ENCODE measurements around the gene ADK. TPM values are rescaled to one million over a fixed set of nuclear protein-coding genes. Genes with fewer than 3 reads are reported as not detected.

Gene ADK
- total and polyA plus RNA-seq, 8 donors: 44.8 to 68.6 (median 57.5) TPM

DNA sequence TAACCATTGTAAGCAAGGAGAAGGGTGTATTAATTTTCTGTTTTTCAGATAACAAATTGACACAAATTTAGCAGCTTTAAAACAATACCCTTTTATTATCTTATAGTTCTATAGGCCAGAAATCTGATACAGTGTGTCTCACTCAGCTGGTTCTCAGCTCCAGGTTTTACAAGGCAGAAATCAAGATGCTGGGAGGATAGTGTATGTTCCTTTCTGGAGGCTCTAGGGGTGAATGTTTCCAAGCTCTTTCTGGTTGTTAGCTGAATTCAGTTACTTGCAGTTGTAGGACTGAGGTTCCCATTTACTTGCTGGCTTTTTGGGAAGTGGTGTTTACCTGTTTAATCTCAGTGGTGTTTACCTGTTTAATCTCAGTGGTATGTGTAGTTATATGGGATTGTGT is 125.4 kb downstream of the ADK start:
- no peaks in the 10 kb centered on the region for H3K36me3 ChIP-seq
- no peaks in the 10 kb centered on the region for H3K9me3 ChIP-seq
- H3K27me3 ChIP-seq: no peaks in the 10 kb centered on the region
- ATAC-seq (no peak), DNase-seq (no peak)
- TF ChIP-seq, protein P1, sequence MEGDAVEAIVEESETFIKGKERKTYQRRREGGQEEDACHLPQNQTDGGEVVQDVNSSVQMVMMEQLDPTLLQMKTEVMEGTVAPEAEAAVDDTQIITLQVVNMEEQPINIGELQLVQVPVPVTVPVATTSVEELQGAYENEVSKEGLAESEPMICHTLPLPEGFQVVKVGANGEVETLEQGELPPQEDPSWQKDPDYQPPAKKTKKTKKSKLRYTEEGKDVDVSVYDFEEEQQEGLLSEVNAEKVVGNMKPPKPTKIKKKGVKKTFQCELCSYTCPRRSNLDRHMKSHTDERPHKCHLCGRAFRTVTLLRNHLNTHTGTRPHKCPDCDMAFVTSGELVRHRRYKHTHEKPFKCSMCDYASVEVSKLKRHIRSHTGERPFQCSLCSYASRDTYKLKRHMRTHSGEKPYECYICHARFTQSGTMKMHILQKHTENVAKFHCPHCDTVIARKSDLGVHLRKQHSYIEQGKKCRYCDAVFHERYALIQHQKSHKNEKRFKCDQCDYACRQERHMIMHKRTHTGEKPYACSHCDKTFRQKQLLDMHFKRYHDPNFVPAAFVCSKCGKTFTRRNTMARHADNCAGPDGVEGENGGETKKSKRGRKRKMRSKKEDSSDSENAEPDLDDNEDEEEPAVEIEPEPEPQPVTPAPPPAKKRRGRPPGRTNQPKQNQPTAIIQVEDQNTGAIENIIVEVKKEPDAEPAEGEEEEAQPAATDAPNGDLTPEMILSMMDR (IDR thresholded peaks at IDR 0.05): no peak
- H3K4me1 ChIP-seq: no peaks in the 10 kb centered on the region
- intact Hi-C loops (cut with DNase I): no loop called here
- H3K27ac ChIP-seq: no peak overlapping the region
- H3K4me3 ChIP-seq: no peak overlapping the region

DNA sequence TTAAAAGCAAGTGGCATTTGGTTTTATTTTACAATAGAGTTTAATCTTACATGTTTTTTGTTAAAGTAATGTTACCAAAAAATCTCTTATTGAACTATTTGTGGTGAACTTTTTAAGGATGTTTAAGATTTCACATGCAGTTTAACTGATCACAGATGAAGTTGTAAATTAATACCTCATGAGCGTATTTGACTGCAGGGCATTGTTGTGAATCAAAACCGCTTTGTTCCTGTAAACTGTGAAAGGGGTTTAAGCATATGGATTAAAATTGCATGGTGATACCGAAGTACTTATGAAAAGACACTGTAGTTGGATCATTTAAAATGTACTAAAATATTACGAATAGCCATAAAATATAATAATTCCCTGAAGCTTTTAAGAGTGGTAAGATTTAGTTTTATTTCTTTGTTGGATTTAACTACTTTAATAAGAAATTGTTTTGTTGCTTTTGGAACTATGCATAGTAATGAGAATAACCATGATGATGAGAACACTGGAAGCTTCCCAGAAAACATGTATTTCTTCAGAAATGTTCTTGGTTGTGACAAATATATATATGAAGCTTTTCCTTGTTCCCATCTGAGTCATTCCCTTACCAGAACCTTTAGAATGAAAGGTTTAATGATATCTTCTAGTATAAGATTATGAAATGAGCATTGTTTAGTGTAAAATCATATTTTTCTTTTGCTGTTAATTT is 131.3 kb downstream of the ADK start:
- ATAC-seq (no peak), DNase-seq (no peak)
- peaks cover 0 to 12% of the 10 kb centered on the region in 2 donors for H3K9me3 ChIP-seq
- H3K36me3 ChIP-seq: no peaks in the 10 kb centered on the region
- no peak overlapping the region for H3K4me3 ChIP-seq
- no peak overlapping the region for H3K27ac ChIP-seq
- H3K4me1 ChIP-seq: no peaks in the 10 kb centered on the region
- intact Hi-C loops (cut with DNase I): no loop called here
- TF ChIP-seq, protein P1 (IDR thresholded peaks at IDR 0.05): no peak
- H3K27me3 ChIP-seq: no peaks in the 10 kb centered on the region

GRCh38 chr10:74282848-74283210 is 131.8 kb downstream of the ADK start:
- H3K27me3 ChIP-seq: no peaks in the 10 kb centered on the region
- no peaks in the 10 kb centered on the region for H3K4me1 ChIP-seq
- ATAC-seq (peak; percentile 27), DNase-seq (no peak)
- H3K9me3 ChIP-seq: peaks cover 0 to 12% of the 10 kb centered on the region in 2 donors
- intact Hi-C loops (cut with DNase I): no loop called here
- H3K36me3 ChIP-seq: no peaks in the 10 kb centered on the region
- H3K27ac ChIP-seq: no peak overlapping the region
- TF ChIP-seq, protein P1 (IDR thresholded peaks at IDR 0.05): no peak
- H3K4me3 ChIP-seq: no peak overlapping the region

GRCh38 chr10:74289188-74289587 is 138.2 kb downstream of the ADK start:
- TF ChIP-seq, protein P1 (IDR thresholded peaks at IDR 0.05): no peak
- Histone ChIP-seq H3K9me3 (peaks cover 0 to 11% of the 10 kb centered on the region in 2 donors), H3K27me3 (no peaks in the 10 kb centered on the region), H3K4me3 (no peak overlapping the region), H3K36me3 (no peaks in the 10 kb centered on the region), H3K4me1 (peaks cover 0 to 5% of the 10 kb centered on the region in 2 donors), H3K27ac (peak overlapping the region in 1 of 2 donors; percentile 77)
- ATAC-seq (peak; percentile 68), DNase-seq (peak in 2 of 4 donors; percentile 8)
- intact Hi-C loops (cut with DNase I): no loop called here

DNA sequence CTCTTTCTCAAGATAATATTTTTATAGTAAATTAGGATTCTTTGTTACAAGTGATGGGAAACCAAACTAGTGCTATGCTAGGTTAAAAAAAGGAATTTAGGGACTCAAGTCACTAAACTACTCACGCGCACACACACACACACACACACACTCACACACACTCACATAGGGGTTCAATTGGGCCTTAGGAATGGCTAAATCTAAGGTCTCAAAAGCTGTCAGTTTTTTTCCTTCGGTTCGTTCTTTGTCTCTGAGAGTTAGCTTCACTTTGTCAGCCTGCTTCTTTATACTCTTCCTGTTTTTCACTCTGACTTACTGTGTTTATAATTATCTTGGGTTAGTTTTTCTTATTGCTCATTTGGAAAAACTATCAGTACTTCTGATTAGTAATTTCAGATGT is 138.9 kb downstream of the ADK start:
- H3K9me3 ChIP-seq: peaks cover 0 to 3% of the 10 kb centered on the region in 2 donors
- no peak overlapping the region for H3K4me3 ChIP-seq
- peak in 2 of 4 donors; percentile 10 to 19 for DNase-seq
- peak overlapping the region in 1 of 2 donors; percentile 77 for H3K27ac ChIP-seq
- H3K4me1 ChIP-seq: peaks cover 0 to 5% of the 10 kb centered on the region in 2 donors
- no peaks in the 10 kb centered on the region for H3K27me3 ChIP-seq
- intact Hi-C loops (cut with DNase I): no loop called here
- H3K36me3 ChIP-seq: no peaks in the 10 kb centered on the region
- ATAC-seq: peak; percentile 38
- TF ChIP-seq, protein P1 (IDR thresholded peaks at IDR 0.05): no peak
